HL-60 (cell line): ENCODE measurements around the gene CHRD.

Source experiments
- DNase-seq, 2 experiments: peaks; one replicate each; pipeline ENCODE4 v3.0.0-alpha.2; 2010 to 2020; ENCODE audit warnings: low read depth in 1 of 2, low spot score in 1 of 2
- H3K27ac ChIP-seq: fragments of 250-450 bp; sonication (Bioruptor Pico); replicated peaks from 2 replicates; pipeline ENCODE4 v1.5.1; 2020; ENCODE audit warnings: mild to moderate bottlenecking, moderate library complexity
- H3K27me3 ChIP-seq: fragments of 250-450 bp; sonication (Bioruptor Pico); 2 replicates; pipeline ENCODE4 v1.5.1; 2021; ENCODE audit warnings: mild to moderate bottlenecking, moderate library complexity; ENCODE audit not compliant: insufficient read depth, poor library complexity, severe bottlenecking
- H3K4me3 ChIP-seq: replicated peaks from 2 replicates; pipeline ENCODE4 v1.5.1; 2011; ENCODE audit warnings: mild to moderate bottlenecking, control low read depth, low read length; ENCODE audit not compliant: insufficient read depth
- GABPA ChIP-seq: IDR thresholded peaks from 2 replicates; pipeline ENCODE4 v1.6.1; 2012; ENCODE audit warnings: low read depth
- POLR2AphosphoS5 ChIP-seq: IDR thresholded peaks from 2 replicates; pipeline ENCODE4 v1.6.1; 2012; ENCODE audit warnings: low read depth
- SPI1 ChIP-seq: IDR thresholded peaks from 2 replicates; pipeline ENCODE4 v1.6.1; 2012; ENCODE audit warnings: low read depth, mild to moderate bottlenecking, borderline replicate concordance
- TF ChIP-seq, protein P1 (sequence below): IDR thresholded peaks from 2 replicates; pipeline ENCODE4 v1.6.1; 2012; ENCODE audit warnings: low read depth; ENCODE audit not compliant: insufficient replicate concordance
- TF ChIP-seq, protein P2 (sequence below): IDR thresholded peaks from one replicate; pipeline ENCODE4 v1.5.1; 2011; ENCODE audit warnings: low read length, control low read depth, inconsistent platforms; ENCODE audit not compliant: insufficient read depth

CHRD gene

DNA sequence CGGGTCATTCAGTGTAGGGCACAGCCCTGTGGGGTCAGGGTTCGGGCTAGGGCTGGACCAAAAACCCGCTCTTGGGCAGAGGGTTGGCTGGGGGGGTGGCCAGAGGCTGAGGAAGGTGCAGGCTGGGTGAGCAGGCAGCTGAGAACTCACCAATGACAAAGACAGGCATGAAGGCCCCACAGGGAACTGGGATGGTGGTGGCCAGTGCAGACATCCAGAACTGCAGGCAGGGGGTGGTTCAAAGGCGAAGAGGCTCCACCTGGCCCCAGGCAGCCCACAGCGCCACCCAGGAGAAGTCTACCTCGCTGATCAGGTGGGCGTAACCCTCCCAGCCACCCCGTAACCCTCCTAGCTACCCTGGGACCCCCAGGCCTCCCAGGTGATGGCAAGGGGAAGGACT, 25.1 kb upstream of the CHRD start:
- no peaks in the 10 kb centered on the region for H3K27me3 ChIP-seq
- no peak overlapping the region for H3K27ac ChIP-seq
- TF ChIP-seq GABPA = no peak
- TF ChIP-seq, protein P1, sequence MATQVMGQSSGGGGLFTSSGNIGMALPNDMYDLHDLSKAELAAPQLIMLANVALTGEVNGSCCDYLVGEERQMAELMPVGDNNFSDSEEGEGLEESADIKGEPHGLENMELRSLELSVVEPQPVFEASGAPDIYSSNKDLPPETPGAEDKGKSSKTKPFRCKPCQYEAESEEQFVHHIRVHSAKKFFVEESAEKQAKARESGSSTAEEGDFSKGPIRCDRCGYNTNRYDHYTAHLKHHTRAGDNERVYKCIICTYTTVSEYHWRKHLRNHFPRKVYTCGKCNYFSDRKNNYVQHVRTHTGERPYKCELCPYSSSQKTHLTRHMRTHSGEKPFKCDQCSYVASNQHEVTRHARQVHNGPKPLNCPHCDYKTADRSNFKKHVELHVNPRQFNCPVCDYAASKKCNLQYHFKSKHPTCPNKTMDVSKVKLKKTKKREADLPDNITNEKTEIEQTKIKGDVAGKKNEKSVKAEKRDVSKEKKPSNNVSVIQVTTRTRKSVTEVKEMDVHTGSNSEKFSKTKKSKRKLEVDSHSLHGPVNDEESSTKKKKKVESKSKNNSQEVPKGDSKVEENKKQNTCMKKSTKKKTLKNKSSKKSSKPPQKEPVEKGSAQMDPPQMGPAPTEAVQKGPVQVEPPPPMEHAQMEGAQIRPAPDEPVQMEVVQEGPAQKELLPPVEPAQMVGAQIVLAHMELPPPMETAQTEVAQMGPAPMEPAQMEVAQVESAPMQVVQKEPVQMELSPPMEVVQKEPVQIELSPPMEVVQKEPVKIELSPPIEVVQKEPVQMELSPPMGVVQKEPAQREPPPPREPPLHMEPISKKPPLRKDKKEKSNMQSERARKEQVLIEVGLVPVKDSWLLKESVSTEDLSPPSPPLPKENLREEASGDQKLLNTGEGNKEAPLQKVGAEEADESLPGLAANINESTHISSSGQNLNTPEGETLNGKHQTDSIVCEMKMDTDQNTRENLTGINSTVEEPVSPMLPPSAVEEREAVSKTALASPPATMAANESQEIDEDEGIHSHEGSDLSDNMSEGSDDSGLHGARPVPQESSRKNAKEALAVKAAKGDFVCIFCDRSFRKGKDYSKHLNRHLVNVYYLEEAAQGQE = no peak
- no peak for TF ChIP-seq POLR2AphosphoS5
- TF ChIP-seq, protein P2, sequence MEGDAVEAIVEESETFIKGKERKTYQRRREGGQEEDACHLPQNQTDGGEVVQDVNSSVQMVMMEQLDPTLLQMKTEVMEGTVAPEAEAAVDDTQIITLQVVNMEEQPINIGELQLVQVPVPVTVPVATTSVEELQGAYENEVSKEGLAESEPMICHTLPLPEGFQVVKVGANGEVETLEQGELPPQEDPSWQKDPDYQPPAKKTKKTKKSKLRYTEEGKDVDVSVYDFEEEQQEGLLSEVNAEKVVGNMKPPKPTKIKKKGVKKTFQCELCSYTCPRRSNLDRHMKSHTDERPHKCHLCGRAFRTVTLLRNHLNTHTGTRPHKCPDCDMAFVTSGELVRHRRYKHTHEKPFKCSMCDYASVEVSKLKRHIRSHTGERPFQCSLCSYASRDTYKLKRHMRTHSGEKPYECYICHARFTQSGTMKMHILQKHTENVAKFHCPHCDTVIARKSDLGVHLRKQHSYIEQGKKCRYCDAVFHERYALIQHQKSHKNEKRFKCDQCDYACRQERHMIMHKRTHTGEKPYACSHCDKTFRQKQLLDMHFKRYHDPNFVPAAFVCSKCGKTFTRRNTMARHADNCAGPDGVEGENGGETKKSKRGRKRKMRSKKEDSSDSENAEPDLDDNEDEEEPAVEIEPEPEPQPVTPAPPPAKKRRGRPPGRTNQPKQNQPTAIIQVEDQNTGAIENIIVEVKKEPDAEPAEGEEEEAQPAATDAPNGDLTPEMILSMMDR = no peak
- no peak for TF ChIP-seq SPI1
- DNase-seq = no peak
- no peak overlapping the region for H3K4me3 ChIP-seq

DNA sequence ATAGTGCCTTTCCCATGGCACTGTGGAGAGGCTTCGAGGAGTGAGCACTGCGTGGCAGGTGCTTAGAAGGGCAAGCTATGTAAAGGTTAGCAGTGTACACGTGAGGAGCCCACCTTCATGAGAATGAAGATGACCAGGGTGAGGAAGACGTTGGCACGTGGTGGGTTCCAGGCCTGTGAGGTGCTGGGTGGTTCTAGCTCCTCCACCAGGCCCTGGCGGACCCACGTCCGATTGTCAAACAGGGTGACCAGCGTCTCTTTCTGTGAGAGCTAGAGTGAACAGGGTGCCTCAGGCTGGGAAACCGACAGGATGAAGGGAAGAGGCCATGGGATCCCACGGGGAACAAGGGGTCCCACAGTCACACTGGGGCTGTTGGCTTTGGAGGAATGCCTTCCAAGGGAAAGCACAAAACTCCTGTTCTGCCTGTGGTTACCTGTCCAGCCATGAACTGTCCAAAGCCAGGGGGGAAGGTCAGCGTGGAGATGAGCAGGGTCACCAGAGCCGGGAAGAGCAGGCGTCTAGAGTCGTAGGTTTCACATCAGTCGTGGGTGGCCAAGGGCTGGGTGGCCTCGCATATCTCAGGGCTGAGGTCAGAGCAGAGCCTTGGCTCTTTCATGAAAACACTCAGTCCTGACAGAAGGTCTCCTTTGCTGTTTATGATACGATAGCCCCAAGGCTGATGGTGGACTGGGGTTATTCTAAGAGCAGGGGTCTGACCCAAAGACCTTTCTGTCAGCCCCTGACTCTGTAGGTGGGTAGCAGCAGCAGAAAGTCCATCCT, 24.4 kb upstream of the CHRD start:
- no peak overlapping the region for H3K27ac ChIP-seq
- no peak for DNase-seq
- TF ChIP-seq, protein P2 = no peak
- no peak for TF ChIP-seq GABPA
- no peak for TF ChIP-seq SPI1
- TF ChIP-seq, protein P1 = no peak
- no peak for TF ChIP-seq POLR2AphosphoS5
- H3K27me3 ChIP-seq = no peaks in the 10 kb centered on the region
- no peak overlapping the region for H3K4me3 ChIP-seq

DNA sequence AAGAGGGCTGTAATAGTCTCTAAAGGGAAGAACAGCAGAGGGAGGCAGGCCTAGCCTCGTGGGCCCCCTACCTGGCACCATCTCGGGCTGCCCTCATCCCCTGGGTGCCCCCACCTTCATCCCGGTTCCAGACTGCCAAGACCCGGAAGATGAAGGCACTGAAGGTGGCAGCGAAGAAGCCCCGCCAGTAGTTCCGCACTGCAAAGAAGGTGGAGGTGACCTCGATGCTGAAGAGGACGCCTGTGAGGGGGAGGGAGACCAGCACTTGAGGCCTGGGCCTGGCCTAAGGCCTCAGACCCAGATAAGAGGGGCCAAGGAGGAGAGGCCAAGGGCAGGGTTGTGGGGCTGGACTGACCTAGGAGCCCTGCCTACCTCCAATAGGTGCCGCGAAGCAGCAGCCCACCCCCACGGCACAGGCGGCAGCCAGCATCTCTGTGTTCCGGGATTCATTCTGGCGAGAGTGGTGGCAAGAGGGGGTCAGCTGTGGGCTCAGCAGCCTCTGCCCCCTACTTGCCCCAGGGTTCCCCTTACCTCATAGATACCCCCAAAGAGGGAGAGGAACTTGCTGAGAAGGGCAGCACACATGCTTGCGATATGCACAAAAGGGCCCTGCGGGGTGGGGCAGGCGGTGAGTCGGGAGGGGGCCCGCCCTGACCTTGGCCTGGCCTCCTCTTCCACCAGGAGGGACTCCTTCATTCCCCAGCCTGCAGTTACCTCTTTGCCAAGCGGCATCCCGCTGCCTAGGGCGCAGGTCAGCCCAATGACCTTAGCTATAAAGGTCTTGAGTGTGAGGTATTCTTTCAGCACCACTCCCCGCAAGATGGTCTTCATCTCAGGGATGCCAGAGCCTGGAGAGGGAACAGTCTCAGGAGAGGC, 22.4 kb upstream of the CHRD start:
- TF ChIP-seq, protein P2 = no peak
- TF ChIP-seq SPI1 (no peak), GABPA (no peak), POLR2AphosphoS5 (no peak)
- TF ChIP-seq, protein P1 = no peak
- no peak overlapping the region for H3K4me3 ChIP-seq
- H3K27me3 ChIP-seq = no peaks in the 10 kb centered on the region
- H3K27ac ChIP-seq = no peak overlapping the region
- DNase-seq = no peak
